Kidney tubule cell (primary cell): ENCODE measurements around the gene PPP1R27.

ENCODE experiments used
- DNase-seq: peaks from one replicate; pipeline ENCODE4 v3.0.0-alpha.2; 2018; ENCODE audit warnings: low spot score

Gene PPP1R27

DNA sequence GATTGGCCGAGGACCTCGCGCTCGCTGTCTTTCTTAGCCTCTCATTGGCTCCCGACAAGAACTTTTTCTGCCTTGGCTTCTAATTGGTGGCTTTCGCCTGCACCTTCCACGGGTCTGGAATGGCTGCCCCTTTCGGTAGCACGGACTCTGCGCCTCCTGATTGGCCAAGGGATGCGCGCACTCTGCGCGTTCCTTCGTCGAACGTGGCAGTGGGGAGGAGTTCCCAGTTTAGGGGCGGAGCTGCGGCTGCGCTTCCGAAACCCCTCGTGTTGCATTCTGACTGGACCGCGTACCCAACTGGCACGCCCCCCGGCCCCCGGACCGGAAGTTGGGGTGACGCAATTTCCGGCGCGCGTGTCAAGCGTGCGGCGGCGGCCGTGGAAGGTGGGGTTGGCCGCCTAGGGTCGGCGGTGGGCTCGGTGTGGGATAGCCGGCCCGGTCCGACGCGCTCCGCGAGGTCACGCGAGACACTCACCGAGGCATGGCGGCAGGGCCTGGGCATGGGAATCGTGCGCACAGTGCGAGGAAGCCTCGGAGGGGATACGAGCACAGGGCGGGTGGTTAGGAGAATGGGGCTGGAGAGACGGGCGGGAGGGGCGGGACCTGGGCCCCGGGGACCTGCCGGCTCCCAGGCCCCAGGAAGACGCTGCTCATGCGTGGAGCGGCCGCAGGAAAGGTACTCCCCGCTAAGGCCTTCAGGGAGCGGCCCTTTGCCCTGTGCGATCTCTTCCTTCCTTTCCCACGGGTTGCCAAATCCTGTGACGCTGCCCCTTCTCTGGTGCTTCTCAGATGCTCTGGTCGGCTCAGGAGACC lies 26.1 kb upstream of the PPP1R27 start:
- peak; percentile 100 for DNase-seq

- DNase-seq = peak; percentile 28
Observed at GRCh38 chr17:81859906-81860755, 25.3 kb upstream of the PPP1R27 start, which contains the start of gene P4HB. Gene P4HB, minus strand, starts transcription at chr17:81860535. Its CDS starts 64 bp downstream, at chr17:81860471.

DNA sequence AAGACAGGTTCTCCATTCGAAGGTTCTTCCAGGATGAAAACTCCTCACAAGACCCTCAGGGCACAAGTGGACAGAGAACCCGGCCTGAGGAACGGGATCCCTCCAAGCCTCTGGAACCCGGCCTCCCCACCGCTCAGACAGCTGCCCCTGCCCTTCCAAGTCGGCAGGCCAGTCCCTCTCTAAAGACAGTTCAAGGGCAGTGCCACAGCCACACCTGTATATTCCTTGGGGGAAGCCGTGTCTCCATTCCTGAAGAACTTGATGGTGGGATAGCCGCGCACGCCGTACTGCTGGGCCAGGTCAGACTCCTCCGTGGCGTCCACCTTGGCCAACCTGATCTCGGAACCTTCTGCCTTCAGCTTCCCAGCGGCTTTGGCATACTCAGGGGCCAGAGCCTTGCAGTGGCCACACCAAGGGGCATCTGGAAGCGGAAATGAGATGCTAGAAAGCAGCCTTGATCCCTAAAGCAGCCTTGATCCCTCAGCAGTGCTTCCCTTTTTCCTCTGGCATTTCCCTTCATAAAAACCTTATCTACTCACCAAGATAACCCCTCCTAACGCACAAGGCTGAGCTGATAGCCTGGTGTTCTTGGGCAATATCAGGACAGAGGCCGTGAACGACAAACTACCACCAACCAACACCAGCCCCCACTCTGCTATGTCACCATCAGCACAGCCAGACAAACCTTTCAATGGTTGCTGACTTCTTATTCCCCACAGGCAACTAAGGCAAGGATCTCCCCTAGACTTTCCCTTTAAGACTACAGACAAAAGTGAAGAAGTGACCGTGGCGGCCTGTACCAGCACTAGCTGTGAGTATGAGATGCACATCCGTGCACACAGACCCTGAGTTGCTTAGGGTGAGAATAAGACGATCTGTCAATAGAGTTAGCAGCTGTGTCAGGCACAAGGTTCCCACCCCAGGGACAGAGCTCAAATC lies 24.4 kb upstream of the PPP1R27 start:
- no peak for DNase-seq

DNA sequence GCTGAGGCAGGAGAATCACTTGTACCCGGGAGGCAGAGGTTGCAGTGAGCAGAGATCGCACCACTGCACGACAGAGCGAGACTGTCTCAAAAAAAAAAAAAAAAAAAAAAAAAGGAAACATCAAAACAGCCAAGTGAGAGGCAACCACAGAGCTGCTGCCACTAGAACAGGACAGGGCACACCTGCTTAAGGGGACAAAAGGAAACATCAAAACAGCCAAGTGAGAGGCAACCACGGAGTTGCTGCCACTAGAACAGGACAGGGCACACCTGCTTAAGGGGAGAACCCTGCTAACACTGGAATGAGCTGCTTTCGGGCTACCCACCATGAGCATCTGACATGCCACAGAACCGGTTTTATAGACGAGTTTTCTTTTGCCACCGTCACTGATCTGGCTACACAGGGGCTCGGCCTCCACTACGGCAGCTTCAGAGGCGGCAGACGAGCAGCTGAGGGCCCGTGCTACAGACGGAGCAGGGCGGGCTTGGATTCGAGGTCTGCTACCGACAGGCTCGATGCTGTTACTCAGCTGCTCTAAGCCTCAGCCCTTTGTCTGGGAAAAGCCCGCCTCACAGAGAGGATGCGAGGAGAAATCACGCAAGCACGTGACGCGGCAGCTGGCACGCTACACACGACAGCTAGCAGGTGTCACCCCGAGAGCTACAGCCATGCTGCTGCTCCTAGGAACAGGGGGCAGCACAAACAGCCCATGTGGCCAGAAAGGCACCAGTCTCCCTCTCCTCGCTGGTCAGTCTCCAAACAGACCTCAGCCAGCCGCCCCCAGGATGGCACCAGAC lies 23.5 kb upstream of the PPP1R27 start:
- DNase-seq = no peak

DNA sequence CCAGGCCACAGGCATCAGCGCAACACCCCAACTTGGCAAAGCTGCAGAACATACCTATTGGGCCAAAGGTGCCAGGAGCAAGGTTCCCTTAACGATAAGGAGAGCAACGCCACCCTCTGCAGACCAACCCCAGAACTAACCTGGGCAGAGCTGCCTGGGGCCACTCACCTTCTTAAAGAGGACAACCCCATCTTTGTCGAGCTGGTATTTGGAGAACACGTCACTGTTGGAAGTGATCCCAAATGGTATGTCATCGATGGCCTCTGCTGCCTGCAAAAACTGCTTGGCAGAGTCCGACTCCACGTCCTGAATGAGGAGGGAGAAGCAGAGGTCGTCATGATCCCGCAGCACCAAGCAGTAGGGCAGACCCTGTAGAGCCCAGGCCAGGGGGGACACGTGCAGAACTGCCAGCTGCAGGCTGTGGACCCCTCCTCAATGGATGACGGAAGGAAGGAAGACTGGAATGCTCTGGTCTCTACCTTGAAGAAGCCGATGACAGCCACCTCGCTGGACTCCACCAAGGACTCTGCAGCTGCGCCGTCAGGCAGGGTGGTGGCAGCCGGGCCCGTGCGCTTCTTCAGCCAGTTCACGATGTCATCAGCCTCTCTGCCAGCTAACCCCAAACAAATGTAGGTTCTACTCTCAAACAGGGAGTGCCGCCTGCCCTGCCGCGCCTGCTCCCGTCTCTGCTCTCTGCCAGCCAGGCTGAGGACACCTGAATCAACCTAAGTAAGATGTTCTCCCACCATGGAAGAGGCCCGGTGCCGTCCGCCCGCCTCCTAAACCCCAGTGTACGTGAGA lies 20.3 kb upstream of the PPP1R27 start:
- no peak for DNase-seq

GRCh38 chr17:81852237-81852636 lies 17.4 kb upstream of the PPP1R27 start:
- no peak for DNase-seq

DNA sequence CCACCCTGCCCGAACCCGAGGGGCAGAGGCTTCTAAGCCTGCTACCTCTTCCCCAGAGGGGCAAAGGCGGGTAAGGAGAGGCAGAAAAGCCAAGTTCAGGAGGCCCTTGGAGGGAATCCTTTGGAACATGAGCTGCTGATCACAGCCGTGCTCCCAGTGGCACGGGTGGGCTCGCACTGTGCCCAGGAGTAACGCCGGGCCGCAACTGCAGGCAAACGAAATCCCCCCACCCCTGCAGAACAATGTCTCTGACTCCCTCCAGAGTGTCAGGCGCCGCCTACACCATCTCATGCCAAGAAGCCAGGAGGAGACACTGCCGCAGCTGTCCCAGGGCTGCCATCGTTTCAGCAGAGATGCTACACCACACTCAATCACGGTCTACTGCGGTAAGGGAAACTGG lies 16.6 kb upstream of the PPP1R27 start:
- no peak for DNase-seq

DNA sequence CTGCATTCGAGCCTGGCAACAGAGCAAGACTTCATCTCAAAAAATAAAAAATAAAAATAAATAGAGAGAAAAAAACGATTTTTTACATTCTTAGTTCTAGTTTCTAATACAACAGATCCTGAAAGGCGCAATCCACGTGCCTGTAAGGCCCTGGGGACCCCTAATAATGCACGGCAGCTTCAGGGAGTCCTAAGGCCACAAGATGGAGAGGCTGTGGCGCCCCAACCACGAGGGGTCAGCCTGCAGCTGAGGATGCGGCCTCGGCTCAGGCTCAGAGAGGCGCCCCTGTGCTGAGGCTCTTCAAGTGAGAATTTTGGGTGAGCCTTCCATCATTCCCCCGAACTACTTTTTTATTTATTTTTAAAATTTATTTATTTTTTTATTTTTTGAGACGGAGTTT lies 14.6 kb upstream of the PPP1R27 start:
- DNase-seq = no peak

GRCh38 chr17:81846743-81847689 lies 12.2 kb upstream of the PPP1R27 start:
- no peak for DNase-seq

GRCh38 chr17:81845881-81846742 lies 11.3 kb upstream of the PPP1R27 start:
- DNase-seq = no peak

DNA sequence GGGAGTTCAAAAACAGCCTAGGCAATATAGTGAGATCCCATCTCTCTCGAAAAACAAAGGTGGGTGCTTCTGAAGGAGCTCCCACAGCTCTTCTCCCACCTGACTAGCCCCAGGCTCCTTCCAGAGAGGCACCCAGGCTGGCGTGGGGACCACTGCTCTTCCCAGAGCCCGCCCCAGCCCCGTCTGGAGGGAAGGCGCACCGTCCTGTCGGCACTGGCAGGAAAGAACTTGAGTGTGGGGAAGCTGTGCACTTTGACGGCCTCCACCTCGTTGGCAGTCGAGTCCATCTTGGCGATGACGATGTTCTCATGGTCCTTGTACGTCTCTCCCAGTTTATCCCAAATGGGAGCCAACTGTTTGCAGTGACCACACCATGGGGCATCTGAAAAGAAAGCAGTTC lies 10.5 kb upstream of the PPP1R27 start:
- no peak for DNase-seq

- DNase-seq = no peak
Observed at GRCh38 chr17:81844887-81845286, 10.0 kb upstream of the PPP1R27 start.

DNA sequence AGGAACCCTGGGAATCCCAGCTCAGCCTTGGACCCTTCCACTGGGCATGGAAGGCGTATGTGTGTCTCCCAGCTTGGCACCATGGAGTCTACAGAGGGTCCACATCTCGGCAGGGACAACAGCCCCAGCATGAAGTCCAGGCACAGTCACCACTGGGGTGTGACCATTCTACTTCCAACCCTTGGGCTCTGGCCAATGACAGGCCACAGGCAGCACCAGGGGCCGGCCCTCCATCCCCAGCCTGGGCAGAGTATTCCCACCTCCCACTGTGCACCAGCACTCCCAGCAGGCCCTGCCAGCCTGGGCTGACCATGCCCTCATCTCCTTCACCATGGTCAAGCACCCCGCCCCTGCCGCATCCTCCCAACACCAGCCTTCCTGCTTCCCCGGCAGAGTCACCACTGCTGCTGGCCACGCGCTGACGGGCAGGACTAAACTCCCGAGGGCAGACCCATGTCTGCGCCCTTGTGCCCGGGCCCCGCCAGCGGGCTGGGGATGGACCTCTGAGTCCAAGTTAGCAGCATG lies 9.5 kb upstream of the PPP1R27 start:
- no peak for DNase-seq

- no peak for DNase-seq
Observed at GRCh38 chr17:81843713-81844326, 9.0 kb upstream of the PPP1R27 start.

DNA sequence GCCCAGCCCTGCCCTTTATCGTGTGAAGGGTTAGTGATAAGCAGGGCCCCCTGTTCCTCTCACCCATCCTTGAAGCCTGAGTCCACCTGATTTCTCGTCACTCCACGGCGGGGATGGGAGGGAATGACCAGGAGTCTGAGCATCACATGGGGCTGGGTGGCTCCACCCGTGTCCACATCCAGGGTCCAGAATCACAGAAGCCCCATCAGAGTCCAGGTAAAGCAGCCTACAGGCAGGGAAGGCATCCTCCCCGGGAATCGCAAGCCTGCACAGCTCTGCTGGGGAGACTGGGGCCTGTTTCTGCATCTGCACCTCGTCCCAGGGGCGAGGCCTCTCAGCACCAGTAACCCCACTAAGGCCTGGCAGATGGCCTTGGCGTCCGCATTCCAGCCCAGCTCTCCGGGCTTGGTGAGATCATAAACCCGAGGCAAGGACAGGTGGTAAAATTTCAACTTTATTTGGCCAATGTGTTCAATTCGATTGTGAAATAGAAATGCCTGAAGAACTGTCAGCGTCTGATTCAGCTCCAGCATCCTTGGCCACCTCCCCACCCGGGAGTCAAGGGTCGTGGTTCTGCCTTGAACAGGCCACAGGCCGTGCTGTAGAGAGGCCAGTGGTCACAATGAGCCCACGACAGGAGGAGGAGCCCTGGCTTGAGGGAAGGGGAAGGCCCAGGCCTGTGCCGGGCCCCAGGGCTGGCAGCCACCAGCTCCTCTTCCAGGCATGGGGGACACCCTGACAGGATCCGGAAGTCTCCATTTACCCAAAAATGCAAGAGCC lies 8.1 kb upstream of the PPP1R27 start:
- no peak for DNase-seq

DNA sequence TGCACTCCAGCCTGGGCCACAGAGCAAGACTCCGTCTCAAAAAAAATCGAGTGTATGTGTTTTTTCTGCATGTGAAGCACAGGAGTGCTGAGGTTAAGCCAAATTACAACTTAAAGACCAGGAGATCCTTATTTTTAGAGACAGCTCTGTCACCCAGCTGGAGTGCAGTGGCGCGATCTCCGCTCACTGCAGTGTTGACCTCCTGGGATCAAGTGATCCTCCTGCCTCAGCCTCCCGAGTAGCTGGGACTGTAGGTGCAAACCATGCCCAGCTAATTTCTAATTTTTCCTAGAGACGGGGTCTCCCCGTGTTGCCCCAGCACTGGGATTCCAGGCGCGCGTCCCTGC lies 7.5 kb upstream of the PPP1R27 start:
- DNase-seq = no peak

DNA sequence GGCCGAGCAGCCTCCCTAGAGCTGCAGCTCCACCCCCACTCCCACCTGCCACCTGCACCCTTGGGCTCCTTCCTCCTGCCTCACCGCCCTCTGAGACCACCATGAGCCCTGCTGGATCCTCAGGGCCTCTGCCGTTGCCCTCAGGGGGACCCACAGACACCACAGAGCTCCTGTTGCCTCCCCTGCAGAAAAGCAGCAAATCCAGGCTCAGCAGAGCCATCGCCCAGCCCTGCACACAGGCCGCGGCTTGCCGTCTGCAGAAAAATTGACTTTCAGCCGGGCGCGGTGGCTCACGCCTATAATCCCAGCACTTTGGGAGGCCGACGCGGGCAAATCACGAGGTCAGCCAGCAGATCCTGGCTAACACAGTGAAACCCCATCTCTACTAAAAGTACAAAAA lies 7.0 kb upstream of the PPP1R27 start:
- DNase-seq = no peak
